Brain microvascular endothelial cell (primary cell): Measurements from ENCODE around the gene WSCD1.

Experiments used
- DNase-seq: peaks from one replicate; pipeline ENCODE4 v3.0.0-alpha.2; 2020
- H3K27ac ChIP-seq: fragments of 250-450 bp; sonication (Bioruptor Pico); 2 replicates; pipeline ENCODE4 v1.5.1; 2020; ENCODE audit warnings: mild to moderate bottlenecking, moderate library complexity
- H3K27me3 ChIP-seq: fragments of 250-450 bp; sonication (Bioruptor Pico); replicated peaks from 2 replicates; pipeline ENCODE4 v1.5.1; 2020; ENCODE audit warnings: mild to moderate bottlenecking
- H3K36me3 ChIP-seq: fragments of 250-450 bp; sonication (Bioruptor Pico); replicated peaks from 2 replicates; pipeline ENCODE4 v1.5.1; 2020; ENCODE audit warnings: mild to moderate bottlenecking
- H3K4me3 ChIP-seq: 2 replicates; pipeline ENCODE4 v1.5.1; 2011; ENCODE audit warnings: low read depth, mild to moderate bottlenecking, control low read depth, low read length, moderate library complexity
- CTCF ChIP-seq: IDR thresholded peaks from 2 replicates; pipeline ENCODE4 v1.5.1; 2011; ENCODE audit warnings: low read depth, mild to moderate bottlenecking, moderate library complexity, low read length, control low read depth, inconsistent platforms; ENCODE audit errors: missing control alignments
- in situ Hi-C: cut with HindIII; loops from 2 replicates; pipeline ENCODE4 v1.10.0; 2017; ENCODE audit warnings: low sequenced_read_pairs, low pct_ligation_motif_present

Gene WSCD1

GRCh38 chr17:6070913-6071511 is 833 bp downstream of the WSCD1 start:
- Histone ChIP-seq H3K4me3 (peak overlapping the region; percentile 9), H3K27me3 (peaks cover 24% of the 10 kb centered on the region), H3K27ac (no peak overlapping the region), H3K36me3 (no peaks in the 10 kb centered on the region)
- no peak for DNase-seq
- in situ Hi-C loops, result no loop called here
- no peak for TF ChIP-seq CTCF

- in situ Hi-C loops, result no loop called here
- H3K27me3 ChIP-seq, result peaks cover 24% of the 10 kb centered on the region
- no peak overlapping the region for H3K27ac ChIP-seq
- TF ChIP-seq CTCF, result no peak
- no peaks in the 10 kb centered on the region for H3K36me3 ChIP-seq
- no peak overlapping the region for H3K4me3 ChIP-seq
- DNase-seq, result no peak
Observed at GRCh38 chr17:6071528-6072065, 1.4 kb downstream of the WSCD1 start.

- in situ Hi-C loops, result no loop called here
- H3K36me3 ChIP-seq, result no peaks in the 10 kb centered on the region
- peaks cover 24% of the 10 kb centered on the region for H3K27me3 ChIP-seq
- H3K4me3 ChIP-seq, result no peak overlapping the region
- H3K27ac ChIP-seq, result no peak overlapping the region
- DNase-seq, result no peak
- TF ChIP-seq CTCF, result no peak
Observed at GRCh38 chr17:6072157-6072556, 2.0 kb downstream of the WSCD1 start.

DNA sequence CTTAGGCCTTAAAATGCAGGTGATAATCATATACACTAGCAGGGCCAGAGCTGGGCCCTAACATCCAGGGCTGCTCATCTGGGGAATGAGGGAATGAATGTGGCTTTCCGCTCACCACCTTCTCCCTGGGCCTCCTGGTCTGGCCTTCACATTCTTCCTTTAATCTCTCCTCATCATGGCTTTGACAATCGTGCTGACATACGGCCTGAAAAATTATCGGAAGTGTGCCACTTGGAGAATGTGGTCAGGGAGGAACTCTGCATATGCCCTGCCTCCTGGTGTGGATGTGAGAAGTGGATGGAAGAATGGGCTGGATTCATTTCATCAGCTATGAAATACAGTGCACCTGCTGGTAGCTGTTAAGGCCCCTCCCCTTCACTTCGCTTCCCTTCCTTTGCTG is 2.4 kb downstream of the WSCD1 start:
- in situ Hi-C loops, result no loop called here
- H3K4me3 ChIP-seq, result no peak overlapping the region
- H3K27ac ChIP-seq, result no peak overlapping the region
- H3K36me3 ChIP-seq, result no peaks in the 10 kb centered on the region
- no peak for TF ChIP-seq CTCF
- H3K27me3 ChIP-seq, result peaks cover 24% of the 10 kb centered on the region
- no peak for DNase-seq

- Histone ChIP-seq H3K27ac (no peak overlapping the region), H3K36me3 (no peaks in the 10 kb centered on the region), H3K27me3 (peaks cover 23% of the 10 kb centered on the region), H3K4me3 (no peak overlapping the region)
- no peak for DNase-seq
- in situ Hi-C loops, result no loop called here
- TF ChIP-seq CTCF, result no peak
Observed at GRCh38 chr17:6073620-6074019, 3.4 kb downstream of the WSCD1 start.

- no peaks in the 10 kb centered on the region for H3K36me3 ChIP-seq
- DNase-seq, result no peak
- H3K27ac ChIP-seq, result no peak overlapping the region
- in situ Hi-C loops, result no loop called here
- no peak overlapping the region for H3K4me3 ChIP-seq
- peaks cover 9% of the 10 kb centered on the region for H3K27me3 ChIP-seq
- no peak for TF ChIP-seq CTCF
Observed at GRCh38 chr17:6075050-6075449, 4.9 kb downstream of the WSCD1 start.
